Mesendoderm (in vitro differentiated cells): Measurements from ENCODE around the gene RIGI.

Experiments used
- DNase-seq: peaks from one replicate; pipeline ENCODE4 v3.0.0; 2013
- H2AK5ac ChIP-seq: 2 replicates; pipeline ENCODE4 v1.6.1; 2013; ENCODE audit warnings: low read length, inconsistent platforms
- H2BK120ac ChIP-seq: 2 replicates; pipeline ENCODE4 v1.6.1; 2013; ENCODE audit warnings: low read depth, mild to moderate bottlenecking, low read length, moderate library complexity, mixed read lengths
- H2BK15ac ChIP-seq: replicated peaks from 2 replicates; pipeline ENCODE4 v1.6.1; 2013; ENCODE audit warnings: low read depth, mild to moderate bottlenecking, moderate library complexity
- H2BK5ac ChIP-seq: 2 replicates; pipeline ENCODE4 v1.6.1; 2013; ENCODE audit warnings: low read length, inconsistent platforms
- H3K18ac ChIP-seq: 2 replicates; pipeline ENCODE4 v1.6.1; 2013; ENCODE audit warnings: mild to moderate bottlenecking, low read length, mixed read lengths
- H3K23ac ChIP-seq: one replicate; pipeline ENCODE4 v1.6.1; 2013; ENCODE audit warnings: low read length
- H3K27ac ChIP-seq: 2 replicates; pipeline ENCODE4 v1.5.1; 2013; ENCODE audit warnings: low read depth, mild to moderate bottlenecking, inconsistent platforms, low read length, moderate library complexity
- H3K27me3 ChIP-seq: 2 replicates; pipeline ENCODE4 v1.6.1; 2013; ENCODE audit warnings: low read length, control low read depth, mild to moderate bottlenecking, inconsistent platforms; ENCODE audit not compliant: insufficient read depth, poor library complexity
- H3K36me3 ChIP-seq: 2 replicates; pipeline ENCODE4 v1.6.1; 2013; ENCODE audit warnings: low read length, inconsistent platforms; ENCODE audit not compliant: control insufficient read depth, insufficient read depth
- H3K4ac ChIP-seq: one replicate; pipeline ENCODE4 v1.6.1; 2013; ENCODE audit warnings: low read depth, mild to moderate bottlenecking, low read length, moderate library complexity
- H3K4me1 ChIP-seq: 2 replicates; pipeline ENCODE4 v1.6.1; 2013; ENCODE audit warnings: low read depth, low read length, inconsistent platforms; ENCODE audit not compliant: control insufficient read depth
- H3K4me2 ChIP-seq: 2 replicates; pipeline ENCODE4 v1.6.1; 2013; ENCODE audit warnings: low read length
- H3K4me3 ChIP-seq: 2 replicates; pipeline ENCODE4 v1.5.1; 2013; ENCODE audit warnings: mild to moderate bottlenecking, low read length
- H3K56ac ChIP-seq: one replicate; pipeline ENCODE4 v1.6.1; 2013; ENCODE audit warnings: low read length
- H3K79me1 ChIP-seq: 2 replicates; pipeline ENCODE4 v1.6.1; 2013; ENCODE audit warnings: low read length, inconsistent platforms
- H3K79me2 ChIP-seq: 2 replicates; pipeline ENCODE4 v1.6.1; 2013; ENCODE audit warnings: mild to moderate bottlenecking, low read length; ENCODE audit not compliant: control insufficient read depth, insufficient read depth
- H3K9ac ChIP-seq: 2 replicates; pipeline ENCODE4 v1.6.1; 2013; ENCODE audit warnings: low read length, inconsistent platforms
- H4K5ac ChIP-seq: one replicate; pipeline ENCODE4 v1.6.1; 2013; ENCODE audit warnings: low read length
- H4K8ac ChIP-seq: one replicate; pipeline ENCODE4 v1.6.1; 2013; ENCODE audit warnings: low read depth, mild to moderate bottlenecking, control low read depth, low read length, moderate library complexity
- WGBS: extraction: QIAGEN DNeasy Blood & Tissue Kit; methylation state at CpG from one replicate; pipeline ENCODE4 v1.1.7; 2013; ENCODE audit warnings: low lambda C conversion rate, missing lambda C conversion rate; ENCODE audit not compliant: insufficient coverage; ENCODE audit errors: extremely low coverage; 5-methylcytosine and 5-hydroxymethylcytosine counted together

Gene RIGI

GRCh38 chr9:32487981-32488380, 38.0 kb downstream of the RIGI start:
- no peak overlapping the region for H3K27ac ChIP-seq
- WGBS = no CpG with 5 or more reads among the region's 3 CpGs
- no peak overlapping the region for H4K8ac ChIP-seq
- no peak overlapping the region for H2BK120ac ChIP-seq
- H3K79me2 ChIP-seq = no peaks in the 10 kb centered on the region
- H3K4me3 ChIP-seq = no peak overlapping the region
- no peak for DNase-seq
- peaks cover 1% of the 10 kb centered on the region for H3K36me3 ChIP-seq
- no peak overlapping the region for H2BK15ac ChIP-seq
- H2BK5ac ChIP-seq = no peak overlapping the region
- H3K79me1 ChIP-seq = no peaks in the 10 kb centered on the region
- H3K4me1 ChIP-seq = no peaks in the 10 kb centered on the region
- no peak overlapping the region for H3K9ac ChIP-seq
- H4K5ac ChIP-seq = no peak overlapping the region
- no peak overlapping the region for H3K56ac ChIP-seq
- no peaks in the 10 kb centered on the region for H3K27me3 ChIP-seq
- H2AK5ac ChIP-seq = no peak overlapping the region
- no peak overlapping the region for H3K23ac ChIP-seq
- no peak overlapping the region for H3K4ac ChIP-seq
- no peak overlapping the region for H3K18ac ChIP-seq
- no peak overlapping the region for H3K4me2 ChIP-seq

- H3K4me1 ChIP-seq = no peaks in the 10 kb centered on the region
- no peak for DNase-seq
- no peaks in the 10 kb centered on the region for H3K27me3 ChIP-seq
- no peak overlapping the region for H2BK15ac ChIP-seq
- peaks cover 3% of the 10 kb centered on the region for H3K36me3 ChIP-seq
- no peak overlapping the region for H4K8ac ChIP-seq
- H3K4ac ChIP-seq = no peak overlapping the region
- H2BK5ac ChIP-seq = no peak overlapping the region
- no peak overlapping the region for H3K18ac ChIP-seq
- H3K27ac ChIP-seq = no peak overlapping the region
- no CpG with 5 or more reads among the region's 2 CpGs for WGBS
- H3K4me3 ChIP-seq = no peak overlapping the region
- no peaks in the 10 kb centered on the region for H3K79me1 ChIP-seq
- H3K79me2 ChIP-seq = no peaks in the 10 kb centered on the region
- H2BK120ac ChIP-seq = no peak overlapping the region
- H3K23ac ChIP-seq = no peak overlapping the region
- no peak overlapping the region for H4K5ac ChIP-seq
- no peak overlapping the region for H2AK5ac ChIP-seq
- H3K9ac ChIP-seq = no peak overlapping the region
- H3K56ac ChIP-seq = no peak overlapping the region
- no peak overlapping the region for H3K4me2 ChIP-seq
Measured at GRCh38 chr9:32486839-32487562, 39.0 kb downstream of the RIGI start.

GRCh38 chr9:32483343-32483742, 42.7 kb downstream of the RIGI start:
- Histone ChIP-seq H2AK5ac (no peak overlapping the region), H4K8ac (no peak overlapping the region), H3K79me1 (no peaks in the 10 kb centered on the region), H4K5ac (no peak overlapping the region), H3K79me2 (no peaks in the 10 kb centered on the region), H3K27ac (no peak overlapping the region), H3K27me3 (no peaks in the 10 kb centered on the region), H3K4me2 (no peak overlapping the region), H3K9ac (no peak overlapping the region), H3K18ac (no peak overlapping the region), H3K4me3 (no peak overlapping the region), H3K4me1 (no peaks in the 10 kb centered on the region), H2BK5ac (no peak overlapping the region), H2BK15ac (no peak overlapping the region), H2BK120ac (no peak overlapping the region), H3K23ac (no peak overlapping the region), H3K56ac (no peak overlapping the region), H3K36me3 (peaks cover 3% of the 10 kb centered on the region), H3K4ac (no peak overlapping the region)
- no CpG with 5 or more reads among the region's 4 CpGs for WGBS
- DNase-seq = no peak
